Measurements from ENCODE around the gene RERE. TPM values are rescaled to one million over a fixed set of nuclear protein-coding genes. Genes with fewer than 3 reads are reported as not detected.

The RERE gene
- total RNA-seq, 1 experiment from 2014 or later = 55.2 TPM

- Histone ChIP-seq H3K27me3 (ENCODE audit: low read length) (no peaks in the 10 kb centered on the region), H3K9me2 (replicated peaks; ENCODE audit: insufficient read depth, low read length) (no peaks in the 10 kb centered on the region), H3K9ac (ENCODE audit: low read length) (no peak overlapping the region), H3K36me3 (ENCODE audit: insufficient read depth, low read length) (no peaks in the 10 kb centered on the region), H3K79me2 (ENCODE audit: low read length) (no peaks in the 10 kb centered on the region), H4K20me1 (ENCODE audit: insufficient read depth, low read depth, low read length) (no peaks in the 10 kb centered on the region), H3K27ac (ENCODE audit: low read length) (no peak overlapping the region), H3K4me1 (ENCODE audit: low read length) (peaks cover 7% of the 10 kb centered on the region), H2AFZ (ENCODE audit: low read length) (no peak overlapping the region), H3K9me3 (ENCODE audit: low read length) (no peaks in the 10 kb centered on the region), H3K4me2 (ENCODE audit: low read depth, low read length, poor library complexity, severe bottlenecking) (no peak overlapping the region), H3K4me3 (ENCODE audit: low read length) (no peak overlapping the region)
- DNase-seq = no peak
Observed at GRCh38 chr1:8551057-8551456, 266.4 kb downstream of the RERE start.

- Histone ChIP-seq H3K4me3 (ENCODE audit: low read length) (no peak overlapping the region), H3K4me1 (ENCODE audit: low read length) (no peaks in the 10 kb centered on the region), H3K27ac (ENCODE audit: low read length) (no peak overlapping the region), H3K4me2 (ENCODE audit: low read depth, low read length, poor library complexity, severe bottlenecking) (no peak overlapping the region), H3K79me2 (ENCODE audit: low read length) (no peaks in the 10 kb centered on the region), H3K36me3 (ENCODE audit: insufficient read depth, low read length) (no peaks in the 10 kb centered on the region; the same call in 1 of the 2 replicates), H3K9me3 (ENCODE audit: low read length) (peaks cover 4% of the 10 kb centered on the region; the same call in 1 of the 2 replicates), H3K27me3 (ENCODE audit: low read length) (no peaks in the 10 kb centered on the region), H4K20me1 (ENCODE audit: insufficient read depth, low read depth, low read length) (no peaks in the 10 kb centered on the region), H2AFZ (ENCODE audit: low read length) (no peak overlapping the region), H3K9me2 (replicated peaks; ENCODE audit: insufficient read depth, low read length) (no peaks in the 10 kb centered on the region), H3K9ac (ENCODE audit: low read length) (no peak overlapping the region)
- no peak for DNase-seq
Observed at GRCh38 chr1:8547791-8548190, 269.6 kb downstream of the RERE start.

- Histone ChIP-seq H3K4me3 (ENCODE audit: low read length) (no peak overlapping the region), H3K27ac (ENCODE audit: low read length) (no peak overlapping the region), H3K9me2 (replicated peaks; ENCODE audit: insufficient read depth, low read length) (no peaks in the 10 kb centered on the region), H3K9ac (ENCODE audit: low read length) (no peak overlapping the region), H3K79me2 (ENCODE audit: low read length) (no peaks in the 10 kb centered on the region), H3K36me3 (ENCODE audit: insufficient read depth, low read length) (no peaks in the 10 kb centered on the region; the same call in 1 of the 2 replicates), H2AFZ (ENCODE audit: low read length) (no peak overlapping the region), H4K20me1 (ENCODE audit: insufficient read depth, low read depth, low read length) (no peaks in the 10 kb centered on the region), H3K9me3 (ENCODE audit: low read length) (peaks cover 4% of the 10 kb centered on the region; the same call in 1 of the 2 replicates), H3K27me3 (ENCODE audit: low read length) (no peaks in the 10 kb centered on the region), H3K4me1 (ENCODE audit: low read length) (no peaks in the 10 kb centered on the region), H3K4me2 (ENCODE audit: low read depth, low read length, poor library complexity, severe bottlenecking) (no peak overlapping the region)
- no peak for DNase-seq
Observed at GRCh38 chr1:8545078-8545477, 272.4 kb downstream of the RERE start.

- H3K9me2 ChIP-seq (replicated peaks; ENCODE audit: insufficient read depth, low read length) = no peaks in the 10 kb centered on the region
- no peak overlapping the region for H3K27ac ChIP-seq (ENCODE audit: low read length)
- H3K9ac ChIP-seq (ENCODE audit: low read length) = no peak overlapping the region
- H2AFZ ChIP-seq (ENCODE audit: low read length) = no peak overlapping the region
- H3K79me2 ChIP-seq (ENCODE audit: low read length) = no peaks in the 10 kb centered on the region
- no peak for DNase-seq
- H3K4me2 ChIP-seq (ENCODE audit: low read depth, low read length, poor library complexity, severe bottlenecking) = no peak overlapping the region
- no peaks in the 10 kb centered on the region; the same call in 1 of the 2 replicates for H3K36me3 ChIP-seq (ENCODE audit: insufficient read depth, low read length)
- no peaks in the 10 kb centered on the region for H4K20me1 ChIP-seq (ENCODE audit: insufficient read depth, low read depth, low read length)
- H3K4me1 ChIP-seq (ENCODE audit: low read length) = no peaks in the 10 kb centered on the region
- H3K9me3 ChIP-seq (ENCODE audit: low read length) = peaks cover 4% of the 10 kb centered on the region; the same call in 1 of the 2 replicates
- H3K4me3 ChIP-seq (ENCODE audit: low read length) = no peak overlapping the region
- H3K27me3 ChIP-seq (ENCODE audit: low read length) = no peaks in the 10 kb centered on the region
Observed at GRCh38 chr1:8544644-8545043, 272.8 kb downstream of the RERE start.

- H3K9ac ChIP-seq (ENCODE audit: low read length) = no peak overlapping the region
- H4K20me1 ChIP-seq (ENCODE audit: insufficient read depth, low read depth, low read length) = no peaks in the 10 kb centered on the region
- no peak overlapping the region for H3K4me3 ChIP-seq (ENCODE audit: low read length)
- no peaks in the 10 kb centered on the region for H3K9me2 ChIP-seq (replicated peaks; ENCODE audit: insufficient read depth, low read length)
- H3K4me2 ChIP-seq (ENCODE audit: low read depth, low read length, poor library complexity, severe bottlenecking) = no peak overlapping the region
- H3K36me3 ChIP-seq (ENCODE audit: insufficient read depth, low read length) = no peaks in the 10 kb centered on the region; the same call in 1 of the 2 replicates
- no peaks in the 10 kb centered on the region for H3K4me1 ChIP-seq (ENCODE audit: low read length)
- H3K27ac ChIP-seq (ENCODE audit: low read length) = no peak overlapping the region
- no peaks in the 10 kb centered on the region for H3K79me2 ChIP-seq (ENCODE audit: low read length)
- no peak overlapping the region for H2AFZ ChIP-seq (ENCODE audit: low read length)
- no peak for DNase-seq
- no peaks in the 10 kb centered on the region for H3K27me3 ChIP-seq (ENCODE audit: low read length)
- peaks cover 4% of the 10 kb centered on the region; the same call in 1 of the 2 replicates for H3K9me3 ChIP-seq (ENCODE audit: low read length)
Observed at GRCh38 chr1:8543965-8544364, 273.5 kb downstream of the RERE start.

- Histone ChIP-seq H4K20me1 (ENCODE audit: insufficient read depth, low read depth, low read length) (no peaks in the 10 kb centered on the region), H3K9me3 (ENCODE audit: low read length) (peaks cover 4% of the 10 kb centered on the region; the same call in 1 of the 2 replicates), H3K36me3 (ENCODE audit: insufficient read depth, low read length) (no peaks in the 10 kb centered on the region; the same call in 1 of the 2 replicates), H3K79me2 (ENCODE audit: low read length) (no peaks in the 10 kb centered on the region), H3K9ac (ENCODE audit: low read length) (no peak overlapping the region), H3K4me1 (ENCODE audit: low read length) (no peaks in the 10 kb centered on the region), H3K27me3 (ENCODE audit: low read length) (no peaks in the 10 kb centered on the region), H2AFZ (ENCODE audit: low read length) (no peak overlapping the region), H3K4me3 (ENCODE audit: low read length) (no peak overlapping the region), H3K9me2 (replicated peaks; ENCODE audit: insufficient read depth, low read length) (no peaks in the 10 kb centered on the region), H3K4me2 (ENCODE audit: low read depth, low read length, poor library complexity, severe bottlenecking) (no peak overlapping the region), H3K27ac (ENCODE audit: low read length) (no peak overlapping the region)
- DNase-seq = no peak
Observed at GRCh38 chr1:8541961-8542521, 275.4 kb downstream of the RERE start.

- Histone ChIP-seq H3K79me2 (ENCODE audit: low read length) (no peaks in the 10 kb centered on the region), H3K4me2 (ENCODE audit: low read depth, low read length, poor library complexity, severe bottlenecking) (no peak overlapping the region), H3K4me3 (ENCODE audit: low read length) (no peak overlapping the region), H3K9ac (ENCODE audit: low read length) (no peak overlapping the region), H3K27ac (ENCODE audit: low read length) (no peak overlapping the region), H3K9me2 (replicated peaks; ENCODE audit: insufficient read depth, low read length) (no peaks in the 10 kb centered on the region), H4K20me1 (ENCODE audit: insufficient read depth, low read depth, low read length) (no peaks in the 10 kb centered on the region), H3K4me1 (ENCODE audit: low read length) (no peaks in the 10 kb centered on the region), H2AFZ (ENCODE audit: low read length) (no peak overlapping the region), H3K36me3 (ENCODE audit: insufficient read depth, low read length) (no peaks in the 10 kb centered on the region; the same call in 1 of the 2 replicates), H3K27me3 (ENCODE audit: low read length) (no peaks in the 10 kb centered on the region), H3K9me3 (ENCODE audit: low read length) (peaks cover 4% of the 10 kb centered on the region; the same call in 1 of the 2 replicates)
- DNase-seq = no peak
Observed at GRCh38 chr1:8540971-8541370, 276.5 kb downstream of the RERE start.

GRCh38 chr1:8540261-8540941 lies 277.0 kb downstream of the RERE start:
- Histone ChIP-seq H2AFZ (ENCODE audit: low read length) (no peak overlapping the region), H3K9me2 (replicated peaks; ENCODE audit: insufficient read depth, low read length) (no peaks in the 10 kb centered on the region), H3K9ac (ENCODE audit: low read length) (no peak overlapping the region), H3K4me3 (ENCODE audit: low read length) (no peak overlapping the region), H3K4me2 (ENCODE audit: low read depth, low read length, poor library complexity, severe bottlenecking) (no peak overlapping the region), H3K9me3 (ENCODE audit: low read length) (peaks cover 4% of the 10 kb centered on the region; the same call in 1 of the 2 replicates), H3K27me3 (ENCODE audit: low read length) (no peaks in the 10 kb centered on the region), H3K36me3 (ENCODE audit: insufficient read depth, low read length) (no peaks in the 10 kb centered on the region; the same call in 1 of the 2 replicates), H3K4me1 (ENCODE audit: low read length) (no peaks in the 10 kb centered on the region), H3K79me2 (ENCODE audit: low read length) (no peaks in the 10 kb centered on the region), H3K27ac (ENCODE audit: low read length) (no peak overlapping the region), H4K20me1 (ENCODE audit: insufficient read depth, low read depth, low read length) (no peaks in the 10 kb centered on the region)
- no peak for DNase-seq

All from Karpas-422 (cell line).